T-helper 1 cell (primary cell): ENCODE measurements around the gene BHLHA15.

Source experiments
- DNase-seq, 5 donors: peaks; one replicate each; pipeline ENCODE4 v3.0.0-alpha.2; 2012 to 2020
- total RNA-seq, 4 donors: gene quantifications; one replicate each; lab custom pipeline; 2026; lab: John Stamatoyannopoulos, UW

BHLHA15 gene
- total RNA-seq, result 0 to 0.54 (median 0) reads per million in 4 donors

DNA sequence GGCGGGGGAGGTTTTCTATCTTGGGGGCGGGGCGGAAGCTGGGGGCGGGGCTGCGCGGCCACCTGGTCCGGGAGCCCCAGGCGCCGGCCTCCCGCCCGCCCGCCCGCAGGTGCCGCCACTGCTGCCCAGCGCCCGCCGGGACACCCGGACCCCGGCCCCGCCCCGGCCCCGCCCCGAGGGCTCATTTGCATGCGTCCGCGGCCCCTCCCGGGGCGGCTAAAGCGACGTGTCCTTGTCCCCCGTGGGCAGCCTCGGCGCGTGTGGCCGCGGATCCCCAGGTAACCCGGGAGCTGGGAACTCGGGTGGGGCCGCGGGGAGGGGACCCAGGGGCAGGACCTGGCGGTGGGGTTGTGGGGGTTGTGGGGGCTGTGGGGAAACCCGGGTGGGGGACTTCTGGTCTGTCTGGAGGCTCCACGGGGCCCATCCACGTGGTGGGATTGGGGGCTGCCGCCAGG, at the start of gene BHLHA15:
Gene BHLHA15, plus strand, starts transcription at position 219 of the 455 bp plus-strand sequence. CDS start 871 bp downstream, outside the sequence.
- DNase-seq, result peak in 1 of 5 donors; percentile 15

DNA sequence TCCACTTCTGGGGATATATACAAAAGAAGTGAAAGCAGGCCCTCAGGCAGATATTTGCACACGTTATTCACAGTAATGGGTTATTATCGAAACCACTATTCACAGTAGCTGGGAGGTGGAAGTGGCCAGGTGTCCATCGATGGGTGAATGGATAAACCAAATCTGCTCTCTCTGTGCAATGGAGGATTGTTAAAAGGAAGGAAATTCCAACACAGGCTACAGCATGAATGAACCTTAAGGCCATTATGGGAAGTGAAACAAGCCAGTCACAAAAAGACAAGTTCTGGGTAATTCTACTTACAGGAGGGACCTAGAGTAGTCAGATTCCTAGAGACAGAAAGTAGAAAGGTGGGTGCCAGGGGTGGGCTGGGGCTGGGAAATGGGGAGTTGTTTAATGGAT, 48.5 kb upstream of the BHLHA15 start:
- no peak for DNase-seq

DNA sequence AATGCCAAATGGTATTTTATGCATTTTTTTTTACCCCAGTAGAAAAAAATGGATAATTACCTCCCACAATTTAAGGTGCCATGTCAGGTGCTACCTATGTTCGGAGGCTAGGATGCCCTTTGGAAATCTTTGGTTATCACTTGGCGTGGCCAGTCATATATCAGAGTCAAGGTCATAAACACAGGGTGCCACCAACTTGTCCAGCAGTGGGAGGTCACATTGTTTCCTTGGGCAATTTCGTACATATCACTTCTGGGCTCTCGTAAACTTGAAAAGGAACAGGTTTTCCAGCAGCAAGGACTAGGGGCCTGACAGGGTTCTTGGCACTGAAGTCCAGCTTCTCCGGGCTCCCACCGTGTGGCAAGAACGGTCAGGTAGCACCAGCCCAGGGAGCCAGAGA, 48.0 kb upstream of the BHLHA15 start:
- no peak for DNase-seq

GRCh38 chr7:98163704-98164494, 47.3 kb upstream of the BHLHA15 start:
- DNase-seq, result no peak

DNA sequence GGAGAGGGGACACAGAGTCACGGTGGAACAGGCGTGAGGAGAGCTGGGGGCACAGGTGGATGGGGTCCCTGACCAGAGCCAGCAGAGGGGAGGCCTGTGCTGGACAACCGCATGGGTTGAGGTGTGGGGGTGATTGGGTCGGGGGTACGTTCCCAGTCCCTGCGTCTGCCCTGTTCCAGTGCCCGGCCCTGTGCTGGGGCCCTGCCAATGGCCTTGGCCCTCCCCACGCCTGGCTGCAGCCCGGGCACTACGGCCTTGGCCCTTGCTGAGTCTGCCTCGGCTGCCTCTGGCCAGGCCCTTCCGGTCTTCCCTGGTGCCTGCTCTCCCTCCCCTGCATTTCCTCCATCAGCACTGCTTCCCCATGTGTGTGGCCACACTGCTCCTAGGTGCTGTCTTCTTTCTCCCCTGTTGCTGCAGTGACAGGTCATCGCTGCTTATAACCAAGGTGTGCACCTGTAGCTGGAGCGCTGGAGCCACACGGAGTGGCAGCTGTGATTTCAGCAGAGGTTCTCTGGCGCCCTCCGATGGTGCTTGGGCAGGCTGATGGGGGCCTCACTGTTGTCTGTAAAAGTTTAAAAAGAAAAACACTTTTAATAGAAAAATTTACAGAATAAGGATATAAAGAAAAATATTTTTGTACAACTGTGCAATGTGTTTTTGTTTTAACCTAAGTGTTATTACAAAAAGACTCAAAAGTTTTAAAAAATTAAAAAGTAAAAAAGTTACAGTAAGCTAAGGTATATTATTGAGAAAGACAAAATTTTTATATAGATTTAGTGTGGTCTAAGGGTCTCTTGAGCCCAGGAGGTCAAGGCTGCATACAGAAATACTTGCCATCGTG, 45.2 kb upstream of the BHLHA15 start:
- peak in 4 of 5 donors; percentile 18 to 23 (median 20) for DNase-seq

GRCh38 chr7:98166668-98166970, 44.6 kb upstream of the BHLHA15 start:
- no peak for DNase-seq

- no peak for DNase-seq
Observed at GRCh38 chr7:98167653-98168052, 43.6 kb upstream of the BHLHA15 start.

DNA sequence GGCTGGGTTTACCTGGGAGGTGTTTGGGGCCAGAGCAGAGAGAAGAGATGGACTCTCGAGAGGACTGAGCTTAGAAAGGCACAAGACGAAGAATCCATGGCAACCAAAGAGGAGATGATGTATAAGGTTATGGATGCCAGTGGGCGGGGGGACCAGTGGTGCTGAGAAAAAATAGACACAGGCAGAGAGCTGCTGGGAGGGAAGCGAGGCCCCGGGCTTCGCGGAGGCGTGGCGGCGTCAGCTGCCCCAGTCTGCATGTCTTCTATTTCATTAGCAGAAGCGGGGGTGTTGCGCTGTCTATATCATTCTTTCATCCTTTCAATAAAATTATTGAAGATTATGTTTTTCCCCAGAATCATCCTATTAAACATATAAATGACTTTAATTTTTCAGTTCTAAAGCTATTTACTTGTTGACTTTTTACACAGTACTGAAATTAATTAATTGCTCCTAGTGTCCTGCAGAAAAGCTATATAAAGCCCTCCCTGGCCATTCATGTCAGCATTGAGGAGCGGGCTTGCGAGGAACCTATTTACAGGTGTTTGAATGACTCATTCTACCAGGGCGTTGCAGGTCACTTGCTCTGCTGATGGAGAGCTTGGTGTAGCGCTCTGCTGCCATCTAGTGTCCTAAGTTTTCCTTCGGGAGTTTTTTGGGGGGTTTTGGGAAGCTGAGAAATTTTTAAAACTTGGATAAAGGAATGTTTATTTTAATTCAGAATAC, 42.9 kb upstream of the BHLHA15 start:
- peak in 4 of 5 donors; percentile 46 to 65 (median 54) for DNase-seq

- DNase-seq, result no peak
Observed at GRCh38 chr7:98168904-98169621, 42.2 kb upstream of the BHLHA15 start.

DNA sequence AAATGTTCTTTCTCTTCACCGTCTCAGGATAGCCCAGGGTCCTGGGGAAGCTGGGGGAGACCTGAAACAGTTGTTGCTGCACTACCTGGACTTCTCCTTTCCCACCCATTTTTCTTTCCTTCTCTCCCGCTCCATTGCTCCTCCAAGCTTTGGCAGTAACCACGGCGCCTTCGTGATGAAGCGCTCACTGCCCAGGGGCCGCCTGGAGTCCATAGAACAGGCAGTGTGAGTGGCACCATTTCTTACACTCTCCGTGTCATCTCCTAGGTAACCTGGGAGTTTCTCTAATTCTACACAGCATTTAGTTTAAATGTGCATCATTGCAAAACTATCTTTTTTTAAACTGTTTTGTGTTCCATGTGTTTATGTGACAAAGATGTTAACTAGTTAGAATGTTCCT, 40.3 kb upstream of the BHLHA15 start:
- no peak for DNase-seq

GRCh38 chr7:98171449-98171848, 39.8 kb upstream of the BHLHA15 start:
- DNase-seq, result no peak

DNA sequence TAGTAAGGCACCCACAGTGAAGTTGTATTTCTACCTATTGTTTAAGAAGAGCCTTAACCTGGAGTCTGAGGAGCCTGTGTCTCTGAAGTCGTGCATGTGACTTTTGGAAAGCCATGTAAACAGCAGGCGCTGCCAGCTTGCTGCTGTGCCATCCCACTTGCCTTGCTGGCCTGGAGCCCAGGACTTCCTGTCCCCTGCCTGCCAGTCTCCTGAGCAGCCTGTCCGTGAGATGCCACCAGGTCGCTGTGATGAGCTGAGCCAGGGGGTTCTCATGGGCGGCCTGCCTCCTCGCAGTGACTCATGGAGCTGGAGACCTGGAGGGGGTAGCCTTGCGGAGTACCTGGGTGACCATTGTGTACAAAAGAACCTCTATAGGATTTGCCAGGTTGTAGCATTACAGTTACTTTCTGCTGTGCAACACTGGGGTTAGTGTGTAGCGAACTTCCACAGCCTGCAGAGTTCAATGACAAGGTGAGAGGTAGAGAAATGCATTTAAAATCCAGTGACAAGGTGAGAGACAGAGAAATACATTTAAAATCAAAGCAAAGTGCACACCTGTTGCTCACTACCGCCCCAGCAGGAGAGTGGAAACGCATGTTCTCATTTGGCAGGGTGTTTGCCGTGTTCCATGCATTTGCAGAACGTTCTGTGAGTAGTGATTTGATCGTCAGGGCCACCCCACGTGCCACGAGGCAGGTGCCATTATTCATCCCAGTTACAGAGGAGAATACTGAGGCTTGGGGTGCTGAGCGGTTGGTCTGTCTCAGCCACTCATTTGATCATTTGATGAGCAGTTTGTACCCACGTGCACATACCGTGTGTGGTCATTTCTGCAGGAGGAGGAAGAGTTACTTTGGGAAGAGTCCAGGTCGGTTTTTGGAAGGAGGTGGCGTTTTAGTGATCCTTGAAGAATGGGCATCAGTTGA, 36.6 kb upstream of the BHLHA15 start:
- DNase-seq, result no peak

GRCh38 chr7:98175260-98175940, 35.8 kb upstream of the BHLHA15 start:
- DNase-seq, result no peak

GRCh38 chr7:98177553-98177952, 33.7 kb upstream of the BHLHA15 start:
- DNase-seq, result no peak

GRCh38 chr7:98178321-98178720, 32.9 kb upstream of the BHLHA15 start:
- no peak for DNase-seq

GRCh38 chr7:98178762-98179490, 32.3 kb upstream of the BHLHA15 start:
- DNase-seq, result no peak

- no peak for DNase-seq
Observed at GRCh38 chr7:98180751-98181150, 30.5 kb upstream of the BHLHA15 start.

DNA sequence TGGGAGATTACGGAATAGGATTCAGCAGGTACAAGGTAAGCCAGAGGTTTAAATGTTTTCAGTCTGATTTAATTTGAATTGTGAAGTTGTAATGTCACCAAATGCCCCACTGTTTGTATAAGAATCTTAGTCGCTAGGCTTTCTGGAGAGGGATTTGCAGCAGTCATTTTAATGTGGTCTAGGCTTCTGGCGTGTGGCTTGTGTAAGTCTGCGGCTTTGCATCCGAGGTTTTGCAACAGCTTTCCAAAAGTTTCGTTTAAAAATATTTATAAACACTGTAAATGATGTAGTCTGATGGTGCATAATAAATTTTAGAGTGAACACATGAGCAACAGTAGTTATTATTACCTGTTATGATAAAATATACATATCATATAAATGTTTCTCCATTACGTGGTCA, 26.1 kb upstream of the BHLHA15 start:
- DNase-seq, result no peak

DNA sequence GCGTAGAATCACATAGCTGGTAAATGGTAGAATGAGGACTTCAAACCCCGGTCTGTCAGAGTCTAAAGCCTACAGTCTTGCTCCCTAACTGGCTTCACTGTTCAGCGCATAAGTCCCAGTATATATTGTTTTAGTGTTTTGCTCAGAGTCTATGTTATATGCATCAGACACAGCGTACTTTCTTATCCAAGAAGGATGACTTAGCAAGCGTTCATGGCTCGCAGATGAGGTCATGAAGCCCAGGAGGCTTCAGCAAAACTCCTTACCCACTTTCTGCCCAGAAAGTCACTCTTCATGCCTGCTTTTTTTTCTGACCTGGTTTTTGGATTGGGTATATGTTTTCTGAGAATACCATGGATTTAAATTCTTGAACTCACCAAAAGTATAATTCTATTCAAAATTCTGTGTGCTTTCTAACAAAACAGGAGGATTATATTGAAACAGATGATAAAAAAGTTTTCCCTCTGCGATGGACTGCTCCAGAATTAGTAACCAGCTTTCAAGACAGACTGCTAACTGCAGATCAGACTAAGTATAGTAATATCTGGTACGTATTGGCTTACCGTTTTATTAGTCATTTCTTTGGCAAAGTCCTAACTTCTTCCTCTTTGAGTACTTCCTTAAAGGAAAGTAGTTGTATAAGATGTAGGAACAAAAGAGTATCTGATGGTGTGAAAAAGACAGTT, 24.6 kb upstream of the BHLHA15 start:
- no peak for DNase-seq
